HepG2 (cell line): ENCODE data around the gene FNBP1L. TPM values are rescaled to one million over a fixed set of nuclear protein-coding genes. Genes with fewer than 3 reads are reported as not detected.
"Not testable (repeated sequence)": the region's sequence is repeated elsewhere in the genome, so short reads cannot be mapped to it uniquely, and the experiment has no call there.

Source experiments
- ATAC-seq: fragments of 200-7000 bp; cut with Tn5 transposase; 3 replicates; pipeline ENCODE4 v1.9.1; 2020; ENCODE audit warnings: mild to moderate bottlenecking, moderate library complexity
- BruUV-seq: library from RNA; stranded (reverse); fragments of 400-500 nt; replicated peaks from 2 replicates; lab custom pipeline; 2021; lab: Mats Ljungman, UMichigan
- CTCF ChIA-PET: fragments of 300-600 bp; formaldehyde crosslinking; extraction: SDS; loops from one replicate; lab custom pipeline; 2021; ENCODE audit warnings: low total read pairs, inconsistent platforms, low intra/inter-chr PET ratio; lab: Yijun Ruan, JAX
- POLR2A ChIA-PET: fragments of 350-600 bp; sonication (Branson Sonifier 250); formaldehyde crosslinking; loops from one replicate; lab custom pipeline; 2020; ENCODE audit warnings: antibody characterized with exemption, inconsistent platforms; lab: Yijun Ruan, JAX
- DNase-seq: peaks from one replicate; pipeline ENCODE4 v3.0.0-alpha.2; 2015; ENCODE audit warnings: low spot score
- FAIRE-seq: peaks from 3 replicates; lab custom pipeline; 2011; peaks lifted over from hg19 to GRCh38; lab: Jason Lieb, UNC
- H2AFZ ChIP-seq: one replicate; pipeline ENCODE4 v1.6.1; 2011; ENCODE audit warnings: low read length, inconsistent platforms
- H3K27ac ChIP-seq: fragments of 300-600 bp; 3 replicates; pipeline ENCODE4 v1.8.0; 2011; ENCODE audit warnings: mixed run types, mild to moderate bottlenecking, mixed read lengths, low read length, inconsistent platforms; ENCODE audit not compliant: insufficient read depth; ENCODE audit errors: extremely low read length
- H3K27me3 ChIP-seq, 2 experiments: fragments of 200-600 bp in 1 of 2; 2 replicates in 1 of 2; 3 replicates in 1 of 2; pipeline versions ENCODE4 v1.6.0 to v1.8.0; 2011; ENCODE audit warnings: low read length in 2 of 2, mild to moderate bottlenecking in 2 of 2, moderate library complexity in 2 of 2, inconsistent platforms in 1 of 2; ENCODE audit not compliant: insufficient read depth in 2 of 2, control insufficient read depth in 1 of 2
- H3K36me3 ChIP-seq, 2 experiments: fragments of 200-600 bp in 1 of 2; replicated peaks in 1 of 2; 2 replicates in 1 of 2; 3 replicates in 1 of 2; pipeline versions ENCODE4 v1.5.1 to v1.8.0; 2011; ENCODE audit warnings: low read length in 2 of 2, inconsistent platforms in 1 of 2; ENCODE audit not compliant: insufficient read depth in 2 of 2, control insufficient read depth in 1 of 2
- H3K4me1 ChIP-seq: 2 replicates; pipeline ENCODE4 v1.5.1; 2012; ENCODE audit warnings: low read length, inconsistent platforms; ENCODE audit not compliant: insufficient read depth
- H3K4me2 ChIP-seq: 2 replicates; pipeline ENCODE4 v1.6.0; 2011; ENCODE audit warnings: low read depth, low read length, inconsistent platforms
- H3K4me3 ChIP-seq, 3 experiments: fragments of 200-600 bp in 1 of 3; sonication (generic), shearing (Covaris generic) in 1 of 3; replicated peaks in 1 of 3; 2 replicates each; pipeline ENCODE4 v1.5.1; 2011 to 2016; ENCODE audit warnings: low read length in 3 of 3, inconsistent platforms in 2 of 3, low read depth in 2 of 3, mild to moderate bottlenecking in 2 of 3, control low read depth in 1 of 3, mixed read lengths in 1 of 3; ENCODE audit not compliant: insufficient read depth in 1 of 3
- H3K79me2 ChIP-seq: one replicate; pipeline ENCODE4 v1.6.1; 2011; ENCODE audit warnings: low read length, inconsistent platforms; ENCODE audit not compliant: insufficient read depth
- H3K9ac ChIP-seq: 2 replicates; pipeline ENCODE4 v1.6.0; 2011; ENCODE audit warnings: mild to moderate bottlenecking, low read depth, low read length, inconsistent platforms; ENCODE audit not compliant: insufficient read depth
- H3K9me3 ChIP-seq: 2 replicates; pipeline ENCODE4 v1.5.1; 2012; ENCODE audit warnings: mild to moderate bottlenecking, low read length
- H4K20me1 ChIP-seq: 2 replicates; pipeline ENCODE4 v1.6.0; 2011; ENCODE audit warnings: inconsistent platforms, mild to moderate bottlenecking, low read length, moderate library complexity; ENCODE audit not compliant: insufficient read depth
- ARID5B ChIP-seq: IDR thresholded peaks from 2 replicates; pipeline ENCODE4 v1.4.0; 2020; ENCODE audit warnings: mild to moderate bottlenecking, missing genetic modification reagents
- ELF3 ChIP-seq: IDR thresholded peaks from 2 replicates; pipeline ENCODE4 v1.6.1; 2016; ENCODE audit warnings: missing genetic modification reagents, missing compliant biosample characterization
- EP300 ChIP-seq, 3 experiments: sonication (generic) in 1 of 3; formaldehyde crosslinking in 1 of 3; IDR thresholded peaks; 2 replicates each; pipeline versions ENCODE4 v1.5.1 to v1.6.1; 2011 to 2020; ENCODE audit warnings: low read depth in 2 of 3, low read length in 2 of 3, borderline replicate concordance in 1 of 3, improper control_type of control experiment in 1 of 3, mild to moderate bottlenecking in 1 of 3, missing genetic modification reagents in 1 of 3, moderate library complexity in 1 of 3
- GATAD2A ChIP-seq: IDR thresholded peaks from 2 replicates; pipeline ENCODE4 v1.6.1; 2016
- GFI1 ChIP-seq: sonication (generic); formaldehyde crosslinking; IDR thresholded peaks from 2 replicates; pipeline ENCODE4 v1.5.0; 2020; ENCODE audit warnings: missing genetic modification reagents, mild to moderate bottlenecking, borderline replicate concordance
- NR2F6 ChIP-seq, 2 experiments: IDR thresholded peaks; 2 replicates each; pipeline ENCODE4 v1.6.1; 2016; ENCODE audit warnings: antibody characterized with exemption in 1 of 2, mild to moderate bottlenecking in 1 of 2
- PRPF4 ChIP-seq: fragments of 200-400 bp; formaldehyde crosslinking; IDR thresholded peaks from 2 replicates; pipeline ENCODE4 v1.6.1; 2016; ENCODE audit warnings: low read length, low read depth; ENCODE audit not compliant: poor library complexity, severe bottlenecking
- RXRB ChIP-seq: IDR thresholded peaks from 2 replicates; pipeline ENCODE4 v1.6.1; 2016; ENCODE audit warnings: borderline replicate concordance, missing genetic modification reagents, missing compliant biosample characterization
- SIX1 ChIP-seq: sonication (generic); formaldehyde crosslinking; IDR thresholded peaks from 2 replicates; pipeline ENCODE4 v1.4.0; 2020; ENCODE audit warnings: missing genetic modification reagents, borderline replicate concordance
- SIX4 ChIP-seq: sonication (generic); formaldehyde crosslinking; IDR thresholded peaks from 2 replicates; pipeline ENCODE4 v1.4.0; 2020; ENCODE audit warnings: missing genetic modification reagents
- TBX2 ChIP-seq: sonication (generic); formaldehyde crosslinking; IDR thresholded peaks from 2 replicates; pipeline ENCODE4 v1.5.0; 2020; ENCODE audit warnings: missing genetic modification reagents, mild to moderate bottlenecking, borderline replicate concordance
- WGBS: methylation state at CpG from one replicate; pipeline ENCODE4 v1.1.6; 2017; ENCODE audit warnings: low lambda C conversion rate; 5-methylcytosine and 5-hydroxymethylcytosine counted together
- in situ Hi-C: cut with HindIII; loops from 2 replicates; pipeline ENCODE4 v1.10.0; 2017; ENCODE audit warnings: low pct_unique_long_range_greater_than_20kb; ENCODE audit not compliant: extremely low pct_ligation_motif_present
- intact Hi-C: fragments of 100-400 bp; cut with micrococcal nuclease; formaldehyde crosslinking; loops from one replicate; pipeline ENCODE4 v1.10.0; 2022; ENCODE audit not compliant: unreplicated experiment
- polyA plus RNA-seq, 8 experiments: library from polyadenylated mRNA; depleted of rRNA in 3 of 8; stranded (reverse) in 7 of 8; unstranded in 1 of 8; fragments of >200 nt; fragmentation: Illumina TruSeq in 4 of 8; extraction: Trizol in 4 of 8; gene quantifications; 2 replicates each; pipeline versions ENCODE4 v1.2.1 to v1.2.3, GENCODE V29; 2011 to 2016; ENCODE audit warnings: low read depth in 4 of 8, missing spikeins in 1 of 8, mixed read lengths in 1 of 8; ENCODE audit not compliant: insufficient read depth in 1 of 8
- total RNA-seq, 5 experiments: library from RNA; depleted of rRNA; stranded (reverse); fragments of >200 nt; fragmentation: Illumina TruSeq; extraction: Trizol; gene quantifications; 2 replicates each; pipeline ENCODE4 v1.2.3, GENCODE V29; 2016; ENCODE audit warnings: low read depth in 1 of 5

Gene FNBP1L
- total and polyA plus RNA-seq, 2 of the 13 experiments (the other 11 are each of a cell fraction or from before 2014, with no cell fraction given), result 24.1 to 27.1 TPM

GRCh38 chr1:93552741-93553455 is 105.0 kb downstream of the FNBP1L start (continued):
- TF ChIP-seq PRPF4 (peak; percentile 93), TBX2 (CRISPR knock-in tag) (peak; percentile 22; the same call in 1 of the 2 replicates), SIX1 (peak; percentile 67; the same call in 1 of the 2 replicates), GFI1 (CRISPR knock-in tag) (peak; percentile 43)

GRCh38 chr1:93553886-93554490 is 106.1 kb downstream of the FNBP1L start:
- H4K20me1 ChIP-seq; CTCF ChIA-PET; H3K27ac ChIP-seq; H3K27me3 ChIP-seq; ATAC-seq; H3K4me3 ChIP-seq; BruUV-seq; H3K9ac ChIP-seq; in situ Hi-C loops; H3K9me3 ChIP-seq; H3K79me2 ChIP-seq; H2AFZ ChIP-seq; TF ChIP-seq NR2F6 (IDR thresholded peaks at IDR 0.05); EP300 (CRISPR knock-in tag; IDR thresholded peaks at IDR 0.05; ENCODE audit: borderline replicate concordance): not testable (repeated sequence)
- peak overlapping the region; percentile 27; the same call in 1 of the 2 replicates for H3K4me2 ChIP-seq
- POLR2A ChIA-PET, result interaction anchor here (2.6 kb wide), 2 partner anchors 38 to 64 kb away, joined by 10 to 20 read pairs; no protein-coding TSS in a partner anchor
- H3K36me3 ChIP-seq, result peaks cover 6 to 20% of the 10 kb centered on the region in 2 experiments
- peak; percentile 60 for FAIRE-seq
- intact Hi-C loops, result loop anchor here (2.0 kb wide), 1 partner anchor 31 kb away; no protein-coding TSS in a partner anchor
- WGBS, result 48% methylated on average over 4 of the region's 4 CpGs
- peaks cover 41% of the 10 kb centered on the region for H3K4me1 ChIP-seq
- peak; percentile 61 for DNase-seq
- TF ChIP-seq NR2F6 (CRISPR knock-in tag; IDR thresholded peaks at IDR 0.05) (0 out of 2 replicates have a peak, but pooled peaks have one; percentile 26), ARID5B (peak; percentile 67; the same call in 1 of the 2 replicates), GATAD2A (peak; percentile 47; the same call in 1 of the 2 replicates), RXRB (0 out of 2 replicates have a peak, but pooled peaks have one; percentile 17), ELF3 (CRISPR knock-in tag) (peak; percentile 47), SIX1 (peak; percentile 33; the same call in 1 of the 2 replicates), EP300 (IDR thresholded peaks at IDR 0.05; ENCODE audit: low read depth in 2 of 2, low read length in 2 of 2) (peak in 1 of 2 experiments; percentile 48; a peak in 2 of 4 replicates), SIX4 (CRISPR knock-in tag) (peak; percentile 43; the same call in 1 of the 2 replicates)
